BLaER1 (cell line): Measurements from ENCODE around the gene CTSF.
"Not testable (repeated sequence)": the region's sequence is repeated elsewhere in the genome, so short reads cannot be mapped to it uniquely, and the experiment has no call there.

Source experiments
- H3K27ac ChIP-seq: shearing (Covaris generic); formaldehyde crosslinking; 2 replicates; pipeline ENCODE4 v1.8.1; 2022
- H3K27me3 ChIP-seq: shearing (Covaris generic); formaldehyde crosslinking; 2 replicates; pipeline ENCODE4 v1.8.1; 2022
- H3K36me3 ChIP-seq: shearing (Covaris generic); formaldehyde crosslinking; 2 replicates; pipeline ENCODE4 v1.8.1; 2022
- H3K4me1 ChIP-seq: shearing (Covaris generic); formaldehyde crosslinking; 2 replicates; pipeline ENCODE4 v1.8.1; 2022
- H3K4me2 ChIP-seq: shearing (Covaris generic); formaldehyde crosslinking; 2 replicates; pipeline ENCODE4 v1.8.1; 2022
- H3K4me3 ChIP-seq: shearing (Covaris generic); formaldehyde crosslinking; 2 replicates; pipeline ENCODE4 v1.8.1; 2022
- H3K9ac ChIP-seq: shearing (Covaris generic); formaldehyde crosslinking; 2 replicates; pipeline ENCODE4 v1.8.1; 2022
- H3K9me3 ChIP-seq: shearing (Covaris generic); formaldehyde crosslinking; 2 replicates; pipeline ENCODE4 v1.8.1; 2022
- H4K20me1 ChIP-seq: shearing (Covaris generic); formaldehyde crosslinking; 2 replicates; pipeline ENCODE4 v1.8.1; 2022
- Cebpa-rat ChIP-seq: shearing (Covaris generic); IDR thresholded peaks from 2 replicates; pipeline ENCODE4 v1.8.1; 2022

CTSF gene

GRCh38 chr11:66548774-66549630 lies 19.4 kb downstream of the CTSF start:
- no peak overlapping the region for H3K9ac ChIP-seq
- TF ChIP-seq Cebpa-rat, result no peak
- H3K27me3 ChIP-seq, result no peaks in the 10 kb centered on the region
- H4K20me1 ChIP-seq, result no peaks in the 10 kb centered on the region
- no peaks in the 10 kb centered on the region for H3K36me3 ChIP-seq
- peaks cover 32% of the 10 kb centered on the region for H3K4me1 ChIP-seq
- H3K4me3 ChIP-seq, result no peak overlapping the region
- no peak overlapping the region for H3K27ac ChIP-seq
- H3K9me3 ChIP-seq, result no peaks in the 10 kb centered on the region
- no peak overlapping the region for H3K4me2 ChIP-seq

- H3K4me2 ChIP-seq, result no peak overlapping the region
Measured at GRCh38 chr11:66548041-66548440, 20.4 kb downstream of the CTSF start.

GRCh38 chr11:66547662-66548009 lies 20.8 kb downstream of the CTSF start:
- Histone ChIP-seq H3K4me1 (peaks cover 46% of the 10 kb centered on the region), H3K27me3 (no peaks in the 10 kb centered on the region), H4K20me1 (no peaks in the 10 kb centered on the region), H3K27ac (peak overlapping the region; percentile 20), H3K4me3 (no peak overlapping the region), H3K9ac (peak overlapping the region; percentile 13; the same call in 1 of the 2 replicates), H3K9me3 (no peaks in the 10 kb centered on the region), H3K4me2 (peak overlapping the region; percentile 96), H3K36me3 (peaks cover 7% of the 10 kb centered on the region)
- no peak for TF ChIP-seq Cebpa-rat

More at GRCh38 chr11:66548041-66548440, 20.4 kb downstream of the CTSF start:
- Histone ChIP-seq H3K27ac (no peak overlapping the region), H3K4me3 (no peak overlapping the region), H4K20me1 (no peaks in the 10 kb centered on the region), H3K9me3 (no peaks in the 10 kb centered on the region), H3K4me1 (peaks cover 42% of the 10 kb centered on the region), H3K9ac (no peak overlapping the region), H3K27me3 (no peaks in the 10 kb centered on the region), H3K36me3 (peaks cover 3% of the 10 kb centered on the region)
- no peak for TF ChIP-seq Cebpa-rat

GRCh38 chr11:66546966-66547661 lies 21.3 kb downstream of the CTSF start:
- Histone ChIP-seq H4K20me1 (no peaks in the 10 kb centered on the region), H3K4me1 (peaks cover 46% of the 10 kb centered on the region), H3K4me3 (no peak overlapping the region), H3K27me3 (no peaks in the 10 kb centered on the region), H3K36me3 (peaks cover 13% of the 10 kb centered on the region), H3K9me3 (no peaks in the 10 kb centered on the region), H3K27ac (peak overlapping the region; percentile 20), H3K9ac (peak overlapping the region; percentile 13; the same call in 1 of the 2 replicates), H3K4me2 (peak overlapping the region; percentile 96)
- no peak for TF ChIP-seq Cebpa-rat

- no peaks in the 10 kb centered on the region for H3K9me3 ChIP-seq
- peaks cover 46% of the 10 kb centered on the region for H3K4me1 ChIP-seq
- TF ChIP-seq Cebpa-rat, result no peak
- peaks cover 19% of the 10 kb centered on the region for H3K36me3 ChIP-seq
- no peaks in the 10 kb centered on the region for H4K20me1 ChIP-seq
- no peaks in the 10 kb centered on the region for H3K27me3 ChIP-seq
- H3K4me3 ChIP-seq, result peak within 1 kb of the TSS; percentile 99
- peak within 1 kb of the TSS; percentile 95 for H3K27ac ChIP-seq
- H3K9ac ChIP-seq, result peak within 1 kb of the TSS; percentile 96
- H3K4me2 ChIP-seq, result peak within 1 kb of the TSS; percentile 96
Measured at GRCh38 chr11:66546368-66546965, 21.9 kb downstream of the CTSF start, which contains the start of gene ACTN3. Gene ACTN3 (plus strand): TSS chr11:66546903. CDS start chr11:66546938, 35 bp downstream.

- Histone ChIP-seq H3K4me1 (peaks cover 46% of the 10 kb centered on the region), H3K27me3 (no peaks in the 10 kb centered on the region), H3K9me3 (no peaks in the 10 kb centered on the region), H3K4me2 (peak within 1 kb of the TSS; percentile 96), H3K36me3 (peaks cover 25% of the 10 kb centered on the region), H3K9ac (peak within 1 kb of the TSS; percentile 96), H3K27ac (peak within 1 kb of the TSS; percentile 95), H4K20me1 (no peaks in the 10 kb centered on the region), H3K4me3 (peak within 1 kb of the TSS; percentile 99)
- TF ChIP-seq Cebpa-rat, result no peak
Measured at GRCh38 chr11:66545701-66546367, 22.6 kb downstream of the CTSF start, which contains the start of gene ZDHHC24. Gene ZDHHC24 (minus strand): TSS chr11:66546048. CDS start chr11:66546003, 45 bp downstream.

- H3K27me3 ChIP-seq, H4K20me1 ChIP-seq, H3K9me3 ChIP-seq: not testable (repeated sequence)
- Histone ChIP-seq H3K27ac (peak overlapping the region; percentile 95), H3K4me1 (peaks cover 46% of the 10 kb centered on the region), H3K4me2 (peak overlapping the region; percentile 96), H3K9ac (peak overlapping the region; percentile 96), H3K36me3 (peaks cover 34% of the 10 kb centered on the region), H3K4me3 (peak overlapping the region; percentile 99)
Measured at GRCh38 chr11:66544952-66545351, 23.5 kb downstream of the CTSF start.

- H3K4me1 ChIP-seq, result peaks cover 46% of the 10 kb centered on the region
- H3K9ac ChIP-seq, result peak overlapping the region; percentile 96
- no peaks in the 10 kb centered on the region for H3K9me3 ChIP-seq
- peak overlapping the region; percentile 99 for H3K4me3 ChIP-seq
- peak overlapping the region; percentile 95 for H3K27ac ChIP-seq
- no peaks in the 10 kb centered on the region for H3K27me3 ChIP-seq
- H3K36me3 ChIP-seq, result peaks cover 49% of the 10 kb centered on the region
- H4K20me1 ChIP-seq, result peaks cover 4% of the 10 kb centered on the region; the same call in 1 of the 2 replicates
- TF ChIP-seq Cebpa-rat, result no peak
- H3K4me2 ChIP-seq, result peak overlapping the region; percentile 96
Measured at GRCh38 chr11:66543263-66544107, 24.9 kb downstream of the CTSF start.
